HepG2 (cell line): ENCODE data around the gene PGM2. TPM values are rescaled to one million over a fixed set of nuclear protein-coding genes. Genes with fewer than 3 reads are reported as not detected.
A peak's percentile ranks its signal among the peaks of the same experiment; 100 is the strongest.

Experiments used
- ARID3A ChIP-seq: IDR thresholded peaks from 2 replicates; pipeline ENCODE4 v1.6.1; 2012; ENCODE audit warnings: low read depth, low read length, improper control_type of control experiment
- ATRX ChIP-seq: sonication (generic); formaldehyde crosslinking; IDR thresholded peaks from 2 replicates; pipeline ENCODE4 v1.4.0; 2020; ENCODE audit warnings: missing genetic modification reagents, borderline replicate concordance
- MZF1 ChIP-seq: sonication (generic); formaldehyde crosslinking; IDR thresholded peaks from 2 replicates; pipeline ENCODE4 v1.8.1; 2023; ENCODE audit warnings: mild to moderate bottlenecking, missing genetic modification reagents, borderline replicate concordance
- NFE2L1 ChIP-seq: sonication (generic); formaldehyde crosslinking; IDR thresholded peaks from 2 replicates; pipeline ENCODE4 v1.4.0; 2020; ENCODE audit warnings: missing genetic modification reagents, mild to moderate bottlenecking, borderline replicate concordance
- PCBP1 ChIP-seq: fragments of 200-400 bp; formaldehyde crosslinking; IDR thresholded peaks from 2 replicates; pipeline ENCODE4 v1.6.1; 2017; ENCODE audit warnings: mild to moderate bottlenecking, low read depth, low read length, borderline replicate concordance
- RCOR2 ChIP-seq: IDR thresholded peaks from 2 replicates; pipeline ENCODE4 v1.6.1; 2016; ENCODE audit warnings: missing biosample characterization, missing genetic modification reagents
- RFXANK ChIP-seq: IDR thresholded peaks from 2 replicates; pipeline ENCODE4 v1.6.1; 2016
- RNF219 ChIP-seq: sonication (generic); formaldehyde crosslinking; IDR thresholded peaks from 2 replicates; pipeline ENCODE4 v1.5.0; 2020; ENCODE audit warnings: mild to moderate bottlenecking, missing genetic modification reagents
- TRAFD1 ChIP-seq: sonication (generic); formaldehyde crosslinking; IDR thresholded peaks from 2 replicates; pipeline ENCODE4 v1.5.1; 2020; ENCODE audit warnings: missing genetic modification reagents, mild to moderate bottlenecking, borderline replicate concordance
- ZBTB21 ChIP-seq: sonication (generic); formaldehyde crosslinking; IDR thresholded peaks from 2 replicates; pipeline ENCODE4 v1.4.0; 2020; ENCODE audit warnings: missing genetic modification reagents
- ZNF460 ChIP-seq: sonication (generic); formaldehyde crosslinking; IDR thresholded peaks from 2 replicates; pipeline ENCODE4 v1.5.1; 2020; ENCODE audit warnings: missing genetic modification reagents, mild to moderate bottlenecking, borderline replicate concordance
- ZNF547 ChIP-seq: sonication (generic); formaldehyde crosslinking; IDR thresholded peaks from 2 replicates; pipeline ENCODE4 v1.5.1; 2020; ENCODE audit warnings: mild to moderate bottlenecking, missing genetic modification reagents
- ZNF782 ChIP-seq: sonication (generic); formaldehyde crosslinking; IDR thresholded peaks from 2 replicates; pipeline ENCODE4 v1.4.0; 2020; ENCODE audit warnings: missing genetic modification reagents, mild to moderate bottlenecking, borderline replicate concordance
- polyA plus RNA-seq, 8 experiments: library from polyadenylated mRNA; depleted of rRNA in 3 of 8; stranded (reverse) in 7 of 8; unstranded in 1 of 8; fragments of >200 nt; fragmentation: Illumina TruSeq in 4 of 8; extraction: Trizol in 4 of 8; gene quantifications; 2 replicates each; pipeline versions ENCODE4 v1.2.1 to v1.2.3, GENCODE V29; 2011 to 2016; ENCODE audit warnings: low read depth in 4 of 8, missing spikeins in 1 of 8, mixed read lengths in 1 of 8; ENCODE audit not compliant: insufficient read depth in 1 of 8
- total RNA-seq, 5 experiments: library from RNA; depleted of rRNA; stranded (reverse); fragments of >200 nt; fragmentation: Illumina TruSeq; extraction: Trizol; gene quantifications; 2 replicates each; pipeline ENCODE4 v1.2.3, GENCODE V29; 2016; ENCODE audit warnings: low read depth in 1 of 5
- TF ChIP-seq, protein P1 (sequence below): sonication (generic); formaldehyde crosslinking; IDR thresholded peaks from 2 replicates; pipeline ENCODE4 v1.5.0; 2020; ENCODE audit warnings: mild to moderate bottlenecking, missing genetic modification reagents, borderline replicate concordance
- TF ChIP-seq, protein P2 (sequence below): IDR thresholded peaks from 2 replicates; pipeline ENCODE4 v1.4.0; 2020; ENCODE audit warnings: mild to moderate bottlenecking, missing genetic modification reagents

Gene PGM2
- total and polyA plus RNA-seq, 2 of the 13 experiments (the other 11 are each of a cell fraction or from before 2014, with no cell fraction given) = 14.6 to 36.9 TPM

DNA sequence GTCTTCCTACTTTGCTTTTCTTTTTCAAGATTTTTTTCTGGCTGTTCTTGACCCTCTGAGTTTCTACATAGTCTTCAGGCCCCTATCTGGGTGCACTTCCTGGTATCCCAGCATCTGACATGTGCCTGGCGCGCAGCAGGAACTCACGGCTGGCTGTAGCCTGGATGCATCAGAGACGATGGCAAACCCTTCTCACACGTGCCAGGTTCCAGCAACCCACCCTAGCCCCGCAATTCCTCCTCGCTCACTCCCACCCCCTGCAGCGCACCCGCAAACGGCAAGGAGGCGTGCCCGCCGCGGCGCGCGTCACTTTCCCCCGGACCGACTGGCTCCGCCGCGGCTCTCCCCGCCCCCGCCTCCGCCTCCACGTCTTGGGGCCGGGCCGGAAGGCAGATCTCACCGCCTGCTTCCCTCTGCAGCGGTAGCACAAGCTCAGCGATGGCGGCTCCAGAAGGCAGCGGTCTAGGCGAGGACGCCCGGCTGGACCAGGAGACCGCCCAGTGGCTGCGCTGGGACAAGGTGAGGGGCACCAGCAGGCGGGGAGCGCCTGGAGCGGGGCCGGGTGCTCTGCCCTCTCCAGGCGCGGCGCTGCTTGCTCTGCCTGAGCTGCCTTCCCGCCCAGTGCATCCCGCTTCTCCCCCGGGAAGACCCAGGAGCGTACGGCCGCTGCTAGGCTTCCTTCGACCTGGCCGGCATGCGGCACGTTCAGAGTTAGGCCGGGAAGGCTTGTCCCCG lies at the start of gene PGM2 (continued):
- TF ChIP-seq, protein P1, sequence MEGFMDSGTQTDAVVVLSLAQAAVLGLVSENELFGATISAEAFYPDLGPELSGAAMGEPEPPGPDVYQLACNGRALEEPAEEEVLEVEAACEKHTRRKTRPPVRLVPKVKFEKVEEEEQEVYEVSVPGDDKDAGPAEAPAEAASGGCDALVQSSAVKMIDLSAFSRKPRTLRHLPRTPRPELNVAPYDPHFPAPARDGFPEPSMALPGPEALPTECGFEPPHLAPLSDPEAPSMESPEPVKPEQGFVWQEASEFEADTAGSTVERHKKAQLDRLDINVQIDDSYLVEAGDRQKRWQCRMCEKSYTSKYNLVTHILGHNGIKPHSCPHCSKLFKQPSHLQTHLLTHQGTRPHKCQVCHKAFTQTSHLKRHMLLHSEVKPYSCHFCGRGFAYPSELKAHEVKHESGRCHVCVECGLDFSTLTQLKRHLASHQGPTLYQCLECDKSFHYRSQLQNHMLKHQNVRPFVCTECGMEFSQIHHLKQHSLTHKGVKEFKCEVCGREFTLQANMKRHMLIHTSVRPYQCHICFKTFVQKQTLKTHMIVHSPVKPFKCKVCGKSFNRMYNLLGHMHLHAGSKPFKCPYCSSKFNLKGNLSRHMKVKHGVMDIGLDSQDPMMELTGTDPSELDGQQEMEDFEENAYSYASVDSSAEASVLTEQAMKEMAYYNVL (CRISPR knock-in tag) = no peak
- TF ChIP-seq NFE2L1 = no peak
- no peak for TF ChIP-seq ZNF460
- no peak for TF ChIP-seq ZBTB21
- TF ChIP-seq RFXANK (CRISPR knock-in tag) = no peak
- TF ChIP-seq, protein P2, sequence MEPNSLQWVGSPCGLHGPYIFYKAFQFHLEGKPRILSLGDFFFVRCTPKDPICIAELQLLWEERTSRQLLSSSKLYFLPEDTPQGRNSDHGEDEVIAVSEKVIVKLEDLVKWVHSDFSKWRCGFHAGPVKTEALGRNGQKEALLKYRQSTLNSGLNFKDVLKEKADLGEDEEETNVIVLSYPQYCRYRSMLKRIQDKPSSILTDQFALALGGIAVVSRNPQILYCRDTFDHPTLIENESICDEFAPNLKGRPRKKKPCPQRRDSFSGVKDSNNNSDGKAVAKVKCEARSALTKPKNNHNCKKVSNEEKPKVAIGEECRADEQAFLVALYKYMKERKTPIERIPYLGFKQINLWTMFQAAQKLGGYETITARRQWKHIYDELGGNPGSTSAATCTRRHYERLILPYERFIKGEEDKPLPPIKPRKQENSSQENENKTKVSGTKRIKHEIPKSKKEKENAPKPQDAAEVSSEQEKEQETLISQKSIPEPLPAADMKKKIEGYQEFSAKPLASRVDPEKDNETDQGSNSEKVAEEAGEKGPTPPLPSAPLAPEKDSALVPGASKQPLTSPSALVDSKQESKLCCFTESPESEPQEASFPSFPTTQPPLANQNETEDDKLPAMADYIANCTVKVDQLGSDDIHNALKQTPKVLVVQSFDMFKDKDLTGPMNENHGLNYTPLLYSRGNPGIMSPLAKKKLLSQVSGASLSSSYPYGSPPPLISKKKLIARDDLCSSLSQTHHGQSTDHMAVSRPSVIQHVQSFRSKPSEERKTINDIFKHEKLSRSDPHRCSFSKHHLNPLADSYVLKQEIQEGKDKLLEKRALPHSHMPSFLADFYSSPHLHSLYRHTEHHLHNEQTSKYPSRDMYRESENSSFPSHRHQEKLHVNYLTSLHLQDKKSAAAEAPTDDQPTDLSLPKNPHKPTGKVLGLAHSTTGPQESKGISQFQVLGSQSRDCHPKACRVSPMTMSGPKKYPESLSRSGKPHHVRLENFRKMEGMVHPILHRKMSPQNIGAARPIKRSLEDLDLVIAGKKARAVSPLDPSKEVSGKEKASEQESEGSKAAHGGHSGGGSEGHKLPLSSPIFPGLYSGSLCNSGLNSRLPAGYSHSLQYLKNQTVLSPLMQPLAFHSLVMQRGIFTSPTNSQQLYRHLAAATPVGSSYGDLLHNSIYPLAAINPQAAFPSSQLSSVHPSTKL (CRISPR knock-in tag) = peak; percentile 71
- TF ChIP-seq RNF219 (CRISPR knock-in tag) = no peak
- TF ChIP-seq TRAFD1 (CRISPR knock-in tag) = 0 out of 2 replicates have a peak, but pooled peaks have one; percentile 41
- no peak for TF ChIP-seq PCBP1
- TF ChIP-seq ARID3A = no peak
- TF ChIP-seq ZNF547 (CRISPR knock-in tag) = peak; percentile 65; the same call in 1 of the 2 replicates
- TF ChIP-seq MZF1 (CRISPR knock-in tag) = no peak
- peak; percentile 82; the same call in 1 of the 2 replicates for TF ChIP-seq ZNF782 (CRISPR knock-in tag)
- TF ChIP-seq ATRX (CRISPR knock-in tag) = no peak
- no peak for TF ChIP-seq RCOR2 (CRISPR knock-in tag)
